Astrocyte (in vitro differentiated cells and primary cell): ENCODE data around the gene STUM. TPM values are rescaled to one million over a fixed set of nuclear protein-coding genes. Genes with fewer than 3 reads are reported as not detected.

ENCODE experiments used
- DNase-seq: peaks from one replicate; pipeline ENCODE4 v3.0.0-alpha.2; 2010; ENCODE audit warnings: low read depth
- FAIRE-seq: peaks from 2 replicates; lab custom pipeline; 2011; peaks lifted over from hg19 to GRCh38; lab: Jason Lieb, UNC
- H2AFZ ChIP-seq: 2 replicates; pipeline ENCODE4 v1.6.0; 2012; ENCODE audit warnings: low read depth, low read length, inconsistent platforms
- H3K27ac ChIP-seq: 2 replicates; pipeline ENCODE4 v1.5.1; 2011; ENCODE audit warnings: low read depth, low read length, inconsistent platforms
- H3K27me3 ChIP-seq: 2 replicates; pipeline ENCODE4 v1.6.0; 2011; ENCODE audit warnings: low read length, inconsistent platforms; ENCODE audit not compliant: insufficient read depth
- H3K36me3 ChIP-seq: 2 replicates; pipeline ENCODE4 v1.5.1; 2011; ENCODE audit warnings: low read length, inconsistent platforms; ENCODE audit not compliant: insufficient read depth
- H3K4me1 ChIP-seq: 2 replicates; pipeline ENCODE4 v1.5.1; 2011; ENCODE audit warnings: low read length, inconsistent platforms; ENCODE audit not compliant: insufficient read depth
- H3K4me2 ChIP-seq: 2 replicates; pipeline ENCODE4 v1.6.0; 2012; ENCODE audit warnings: low read length, inconsistent platforms
- H3K4me3 ChIP-seq: 2 replicates; pipeline ENCODE4 v1.5.1; 2011; ENCODE audit warnings: low read depth, mild to moderate bottlenecking, low read length, inconsistent platforms; ENCODE audit not compliant: insufficient read depth
- H3K79me2 ChIP-seq: 2 replicates; pipeline ENCODE4 v1.6.0; 2012; ENCODE audit warnings: mild to moderate bottlenecking, low read length, inconsistent platforms; ENCODE audit not compliant: insufficient read depth
- H3K9ac ChIP-seq: 2 replicates; pipeline ENCODE4 v1.6.0; 2012; ENCODE audit warnings: mild to moderate bottlenecking, low read length, inconsistent platforms
- H3K9me3 ChIP-seq: 2 replicates; pipeline ENCODE4 v1.5.1; 2012; ENCODE audit warnings: low read depth, mild to moderate bottlenecking, low read length, inconsistent platforms; ENCODE audit not compliant: insufficient read depth
- H4K20me1 ChIP-seq: 2 replicates; pipeline ENCODE4 v1.6.0; 2012; ENCODE audit warnings: low read length, inconsistent platforms; ENCODE audit not compliant: insufficient read depth
- H3K27ac Mint-ChIP-seq: one replicate; pipeline ENCODE4 v1.8.0; 2021; ENCODE audit warnings: mild to moderate bottlenecking, mixed read lengths; ENCODE audit not compliant: unreplicated experiment
- H3K27me3 Mint-ChIP-seq: one replicate; pipeline ENCODE4 v1.8.0; 2021; ENCODE audit warnings: low read depth, mixed read lengths; ENCODE audit not compliant: unreplicated experiment
- H3K36me3 Mint-ChIP-seq: one replicate; pipeline ENCODE4 v1.8.0; 2021; ENCODE audit warnings: low read depth, mixed read lengths; ENCODE audit not compliant: unreplicated experiment
- H3K4me1 Mint-ChIP-seq: one replicate; pipeline ENCODE4 v1.8.0; 2021; ENCODE audit warnings: low read depth, mixed read lengths; ENCODE audit not compliant: unreplicated experiment
- H3K4me3 Mint-ChIP-seq: one replicate; pipeline ENCODE4 v1.8.0; 2021; ENCODE audit warnings: mild to moderate bottlenecking, moderate library complexity, mixed read lengths; ENCODE audit not compliant: unreplicated experiment
- H3K9me3 Mint-ChIP-seq: one replicate; pipeline ENCODE4 v1.8.0; 2021; ENCODE audit warnings: mild to moderate bottlenecking, mixed read lengths; ENCODE audit not compliant: unreplicated experiment
- CTCF ChIP-seq: IDR thresholded peaks from 2 replicates; pipeline ENCODE4 v1.5.1; 2011; ENCODE audit warnings: low read depth, mild to moderate bottlenecking, inconsistent platforms, low read length, moderate library complexity; ENCODE audit not compliant: insufficient read depth
- EZH2 ChIP-seq: IDR thresholded peaks from 2 replicates; pipeline ENCODE4 v1.6.1; 2012; ENCODE audit warnings: mild to moderate bottlenecking, low read length, inconsistent platforms; ENCODE audit not compliant: insufficient read depth
- total RNA-seq: library from RNA; stranded (reverse); gene quantifications from 2 replicates; pipeline ENCODE4 v1.2.1, GENCODE V29; 2021

STUM gene
- total RNA-seq, 1 donor from 2014 or later, result not detected

GRCh38 chr1:226603858-226604559 lies 55.4 kb downstream of the STUM start:
- H3K27ac Mint-ChIP-seq, result no peak overlapping the region
- FAIRE-seq, result no peak
- no peaks in the 10 kb centered on the region for H3K36me3 Mint-ChIP-seq
- H3K36me3 ChIP-seq, result no peaks in the 10 kb centered on the region
- no peaks in the 10 kb centered on the region for H3K79me2 ChIP-seq
- no peak overlapping the region for H3K9ac ChIP-seq
- no peaks in the 10 kb centered on the region for H3K9me3 ChIP-seq
- peaks cover 13% of the 10 kb centered on the region for H3K4me1 Mint-ChIP-seq
- H3K27ac ChIP-seq, result no peak overlapping the region
- no peak overlapping the region for H2AFZ ChIP-seq
- no peaks in the 10 kb centered on the region for H4K20me1 ChIP-seq
- H3K4me1 ChIP-seq, result no peaks in the 10 kb centered on the region
- H3K9me3 Mint-ChIP-seq, result no peaks in the 10 kb centered on the region
- no peak for DNase-seq
- no peak overlapping the region for H3K4me3 ChIP-seq
- no peak overlapping the region for H3K4me3 Mint-ChIP-seq
- peaks cover 28% of the 10 kb centered on the region for H3K27me3 Mint-ChIP-seq
- TF ChIP-seq CTCF (no peak), EZH2 (no peak)
- H3K4me2 ChIP-seq, result no peak overlapping the region
- no peaks in the 10 kb centered on the region for H3K27me3 ChIP-seq

- H3K9ac ChIP-seq, result no peak overlapping the region
- H3K4me3 ChIP-seq, result no peak overlapping the region
- TF ChIP-seq EZH2, result no peak
- no peak for TF ChIP-seq CTCF
- no peaks in the 10 kb centered on the region for H3K79me2 ChIP-seq
- H3K4me3 Mint-ChIP-seq, result no peak overlapping the region
- H2AFZ ChIP-seq, result no peak overlapping the region
- DNase-seq, result no peak
- no peak overlapping the region for H3K27ac ChIP-seq
- H3K9me3 Mint-ChIP-seq, result no peaks in the 10 kb centered on the region
- no peaks in the 10 kb centered on the region for H3K4me1 ChIP-seq
- H3K36me3 Mint-ChIP-seq, result no peaks in the 10 kb centered on the region
- H3K4me2 ChIP-seq, result no peak overlapping the region
- peaks cover 13% of the 10 kb centered on the region for H3K4me1 Mint-ChIP-seq
- no peak overlapping the region for H3K27ac Mint-ChIP-seq
- H4K20me1 ChIP-seq, result no peaks in the 10 kb centered on the region
- no peak for FAIRE-seq
- peaks cover 28% of the 10 kb centered on the region for H3K27me3 Mint-ChIP-seq
- H3K27me3 ChIP-seq, result peaks cover under 1% of the 10 kb centered on the region
- no peaks in the 10 kb centered on the region for H3K9me3 ChIP-seq
- H3K36me3 ChIP-seq, result no peaks in the 10 kb centered on the region
These were observed 56.2 kb downstream of the STUM start for GRCh38 chr1:226604560-226605317.
